HEK293T (cell line): ENCODE results near the gene CYS1.

Source experiments
- CTCF ChIA-PET: fragments of 350-600 bp; formaldehyde crosslinking; extraction: SDS; loops from one replicate; lab custom pipeline; 2021; ENCODE audit warnings: antibody characterized with exemption, inconsistent platforms; lab: Yijun Ruan, JAX
- POLR2A ChIA-PET: fragments of 350-600 bp; formaldehyde crosslinking; extraction: SDS; loops from one replicate; lab custom pipeline; 2020; ENCODE audit warnings: antibody characterized with exemption, inconsistent platforms; lab: Yijun Ruan, JAX
- DNase-seq: peaks from one replicate; pipeline ENCODE4 v3.0.0; 2012; ENCODE audit warnings: mixed read lengths; ENCODE audit errors: extremely low spot score
- ARNT ChIP-seq: fragments of 450-650 bp; IDR thresholded peaks from 2 replicates; pipeline ENCODE4 v1.6.1; 2017; ENCODE audit warnings: mild to moderate bottlenecking
- BHLHE40 ChIP-seq: fragments of 450-650 bp; IDR thresholded peaks from 2 replicates; pipeline ENCODE4 v1.6.1; 2016; ENCODE audit warnings: mild to moderate bottlenecking, moderate library complexity, borderline replicate concordance
- CTBP1 ChIP-seq: fragments of 450-650 bp; IDR thresholded peaks from 2 replicates; pipeline ENCODE4 v1.6.1; 2016; ENCODE audit warnings: borderline replicate concordance
- ELF4 ChIP-seq: fragments of 450-650 bp; IDR thresholded peaks from 2 replicates; pipeline ENCODE4 v1.6.1; 2017; ENCODE audit warnings: antibody characterized with exemption
- FOXA1 ChIP-seq: fragments of 450-650 bp; IDR thresholded peaks from 2 replicates; pipeline ENCODE4 v1.6.1; 2016; ENCODE audit warnings: mild to moderate bottlenecking
- FOXK2 ChIP-seq: fragments of 450-650 bp; IDR thresholded peaks from 2 replicates; pipeline ENCODE4 v1.6.1; 2016; ENCODE audit warnings: mild to moderate bottlenecking
- FOXM1 ChIP-seq: fragments of 450-650 bp; IDR thresholded peaks from 2 replicates; pipeline ENCODE4 v1.6.1; 2017; ENCODE audit warnings: mild to moderate bottlenecking, borderline replicate concordance
- HDGF ChIP-seq: fragments of 450-650 bp; IDR thresholded peaks from 2 replicates; pipeline ENCODE4 v1.6.1; 2017; ENCODE audit warnings: antibody characterized with exemption, borderline replicate concordance
- L3MBTL2 ChIP-seq: fragments of 450-650 bp; conservative IDR thresholded peaks from 2 replicates; pipeline ENCODE4 v1.6.1; 2016; ENCODE audit warnings: mild to moderate bottlenecking
- LEF1 ChIP-seq: fragments of 450-650 bp; IDR thresholded peaks from 2 replicates; pipeline ENCODE4 v1.6.1; 2017; ENCODE audit warnings: mild to moderate bottlenecking, borderline replicate concordance
- NFRKB ChIP-seq: fragments of 450-650 bp; IDR thresholded peaks from 2 replicates; pipeline ENCODE4 v1.6.1; 2016; ENCODE audit warnings: mild to moderate bottlenecking, moderate library complexity
- PKNOX1 ChIP-seq: fragments of 450-650 bp; IDR thresholded peaks from 2 replicates; pipeline ENCODE4 v1.6.1; 2016
- SP1 ChIP-seq: fragments of 450-650 bp; IDR thresholded peaks from 2 replicates; pipeline ENCODE4 v1.6.1; 2017
- SUZ12 ChIP-seq: fragments of 450-650 bp; IDR thresholded peaks from 2 replicates; pipeline ENCODE4 v1.6.1; 2016; ENCODE audit warnings: mild to moderate bottlenecking
- TARDBP ChIP-seq: fragments of 450-650 bp; IDR thresholded peaks from 2 replicates; pipeline ENCODE4 v1.6.1; 2016
- ZNF384 ChIP-seq: fragments of 450-650 bp; IDR thresholded peaks from 2 replicates; pipeline ENCODE4 v1.6.1; 2016

Gene CYS1

DNA sequence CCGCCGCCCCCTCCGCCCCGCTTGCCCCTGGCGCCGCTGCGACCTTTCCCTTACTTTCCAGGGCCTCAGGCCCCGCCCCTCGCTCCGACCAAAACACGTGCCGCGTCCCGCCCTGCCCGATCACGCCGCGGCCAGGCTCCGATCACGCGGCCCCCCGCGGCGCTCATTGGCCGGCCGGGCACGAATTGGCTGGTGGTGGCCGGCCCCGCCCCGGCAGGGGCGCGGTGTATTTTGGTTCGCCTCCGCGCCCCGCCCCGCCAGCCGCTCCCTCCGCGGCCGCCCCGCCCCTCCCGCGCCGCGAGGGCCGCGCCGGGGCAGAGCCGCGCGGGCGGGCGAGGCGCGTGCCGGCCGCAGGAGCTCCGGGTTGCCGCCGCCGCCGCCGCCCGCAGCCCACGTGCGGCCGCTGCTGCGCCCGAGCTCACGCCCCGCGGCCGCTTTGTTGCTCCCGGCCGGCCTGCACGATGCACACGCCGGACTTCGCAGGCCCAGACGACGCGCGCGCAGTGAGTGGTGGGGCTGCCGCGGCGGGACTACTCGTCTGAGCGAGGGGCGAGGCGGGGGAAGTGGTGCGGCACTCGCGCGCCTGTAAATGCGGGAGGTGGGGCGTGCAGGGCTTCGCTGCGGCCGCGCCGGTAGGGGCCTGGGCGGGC, 36.8 kb downstream of the CYS1 start, which contains the start of gene KLF11:
KLF11 (plus strand) TSS at position 295 of the 650 bp plus-strand sequence; CDS start at position 462, 167 bp downstream.
- CTCF ChIA-PET, result interaction anchor here (0.9 to 1.3 kb wide), 2 partner anchors 54 to 59 kb away, joined by 4 to 8 read pairs; no protein-coding TSS in a partner anchor
- POLR2A ChIA-PET, result interaction anchor here (1.0 to 2.0 kb wide), 4 partner anchors 29 to 290 kb away, joined by 3 to 8 read pairs (median 6); partner anchors contain the start of gene TAF1B
- peak; percentile 93 for DNase-seq
- TF ChIP-seq L3MBTL2 (0 out of 2 replicates have a peak, but pooled peaks have one; percentile 39), ELF4 (no peak)

GRCh38 chr2:10042301-10043161, 37.7 kb downstream of the CYS1 start:
- peak; percentile 31 for DNase-seq
- POLR2A ChIA-PET, result interaction anchor here (0.6 to 2.0 kb wide), 4 partner anchors 30 to 289 kb away, joined by 3 to 8 read pairs (median 5); partner anchors contain the start of gene TAF1B
- no peak for TF ChIP-seq CTBP1
- TF ChIP-seq LEF1, result no peak
- peak; percentile 55 for TF ChIP-seq L3MBTL2
- CTCF ChIA-PET, result interaction anchor here (0.9 to 1.3 kb wide), 2 partner anchors 55 to 58 kb away, joined by 4 to 8 read pairs; no protein-coding TSS in a partner anchor

DNA sequence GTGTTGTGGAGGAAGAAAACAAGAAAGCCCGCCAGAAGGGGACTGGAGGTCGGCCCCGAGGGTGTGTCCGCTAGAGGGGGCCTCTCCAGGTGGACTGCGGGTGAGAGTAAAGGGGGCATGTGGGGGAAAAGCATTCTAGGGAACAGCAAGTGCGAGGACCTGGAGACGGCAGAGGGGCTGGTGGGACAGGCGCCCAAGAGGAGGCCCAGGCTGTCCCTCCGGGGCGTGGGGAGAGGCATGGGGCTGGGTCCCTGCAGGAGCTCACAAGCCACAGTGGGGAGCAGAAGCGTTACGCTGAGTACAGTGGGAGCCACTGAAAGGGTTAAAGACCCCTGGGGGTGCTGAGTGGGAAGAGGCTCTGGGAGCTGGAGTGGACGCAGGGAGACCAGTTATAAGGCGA, 38.5 kb downstream of the CYS1 start:
- no peak for DNase-seq
- CTCF ChIA-PET, result no interaction called here
- TF ChIP-seq ZNF384 (no peak), SP1 (no peak), SUZ12 (no peak), NFRKB (no peak), ELF4 (no peak), LEF1 (no peak), HDGF (no peak), FOXA1 (no peak), TARDBP (no peak), BHLHE40 (no peak), L3MBTL2 (no peak), PKNOX1 (no peak), CTBP1 (no peak), ARNT (no peak), FOXK2 (no peak), FOXM1 (no peak)
- POLR2A ChIA-PET, result interaction anchor here (0.6 kb wide), 1 partner anchor 199 kb away, joined by 3 read pairs; the partner anchor contains the start of gene TAF1B

DNA sequence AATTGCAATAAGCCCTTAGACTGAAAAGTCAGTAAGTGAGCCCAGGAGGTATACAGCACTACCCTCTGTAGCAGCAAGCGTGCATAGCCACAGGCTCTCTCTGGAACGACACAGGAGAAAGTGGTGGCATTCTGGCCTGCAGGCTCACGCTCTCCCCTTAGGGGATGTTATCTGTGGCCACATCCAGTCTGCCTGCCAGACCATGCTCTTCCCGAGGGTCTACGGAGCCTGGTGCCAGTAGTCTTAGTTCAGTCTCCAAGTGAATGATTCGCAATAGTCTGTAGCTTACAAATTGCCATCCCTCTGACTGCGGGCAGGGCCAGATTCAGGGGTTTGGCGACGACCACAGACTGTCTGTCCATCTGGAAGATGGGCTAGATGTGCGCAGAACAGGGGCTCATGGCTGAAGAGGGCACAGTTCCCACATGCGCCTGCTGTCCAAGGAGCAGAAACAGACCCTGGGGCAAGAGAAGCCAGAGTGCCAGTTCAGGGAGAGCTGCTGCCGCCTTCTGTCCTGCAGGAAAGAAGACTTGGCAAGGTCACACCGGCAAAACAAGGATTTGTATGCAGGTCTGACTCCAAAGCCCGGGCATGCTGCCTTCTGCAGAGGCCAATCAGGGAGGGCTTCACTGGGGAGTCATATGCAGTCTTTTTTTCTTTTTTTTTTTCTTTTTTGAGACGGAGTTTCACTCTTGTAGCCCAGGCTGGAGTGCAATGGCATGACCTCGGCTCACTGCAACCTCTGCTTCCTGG, 40.4 kb downstream of the CYS1 start:
- ChIA-PET POLR2A (no interaction called here), CTCF (no interaction called here)
- TF ChIP-seq L3MBTL2, result no peak
- TF ChIP-seq HDGF, result no peak
- no peak for TF ChIP-seq TARDBP
- no peak for TF ChIP-seq FOXA1
- TF ChIP-seq ELF4, result no peak
- TF ChIP-seq PKNOX1, result no peak
- TF ChIP-seq NFRKB, result no peak
- TF ChIP-seq ZNF384, result no peak
- TF ChIP-seq FOXK2, result no peak

DNA sequence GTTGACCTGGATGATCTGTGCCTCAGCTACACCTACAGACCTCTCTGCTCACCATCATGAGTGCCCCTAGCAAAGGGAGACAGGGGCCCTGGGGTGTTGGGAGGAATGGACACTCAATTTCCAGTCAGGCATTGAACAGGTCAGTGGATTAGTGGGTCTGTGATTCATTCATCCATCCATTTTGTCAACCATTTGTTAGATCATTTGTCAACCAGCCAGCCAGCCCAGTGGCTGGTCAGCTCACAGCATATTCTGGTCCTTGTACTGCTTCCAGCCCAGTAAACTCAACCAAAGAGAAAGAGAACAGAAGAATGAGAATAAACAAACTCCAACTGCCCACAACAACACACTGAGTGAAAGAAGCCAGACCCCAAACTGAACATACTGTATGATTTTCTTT, 41.5 kb downstream of the CYS1 start:
- ChIA-PET CTCF (no interaction called here), POLR2A (no interaction called here)
- DNase-seq, result no peak
- no peak for TF ChIP-seq L3MBTL2
- TF ChIP-seq ELF4, result no peak
- no peak for TF ChIP-seq FOXA1

More for the DNA sequence above, 40.4 kb downstream of the CYS1 start:
- no peak for DNase-seq

DNA sequence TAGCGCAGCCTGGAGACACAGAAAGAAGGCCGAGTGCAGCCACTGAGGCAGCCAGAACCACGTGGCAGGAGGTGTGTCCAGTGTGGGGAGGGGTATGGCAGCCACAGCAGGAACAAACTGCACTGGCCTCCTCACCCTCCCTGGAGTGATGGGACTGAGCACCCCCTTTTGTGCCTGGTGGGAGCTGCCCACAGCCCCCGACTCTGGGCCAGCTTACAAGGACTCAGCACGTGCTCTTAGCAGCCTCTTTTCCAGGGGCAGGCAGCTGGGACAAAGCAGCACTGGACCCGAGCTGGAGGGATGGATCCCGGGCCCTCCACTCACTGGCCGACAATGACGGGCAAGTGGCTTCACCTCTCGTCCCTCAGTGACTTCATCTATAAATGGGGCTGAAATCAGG, 42.1 kb downstream of the CYS1 start:
- POLR2A ChIA-PET, result no interaction called here
- CTCF ChIA-PET, result no interaction called here
- DNase-seq, result no peak
- TF ChIP-seq FOXK2 (no peak), PKNOX1 (no peak), NFRKB (no peak)
